ENCODE measurements around the gene C16orf78.

- no peak for TF ChIP-seq EZH2 (IDR thresholded peaks at IDR 0.05; ENCODE audit: low read length, missing control alignments)
- TF ChIP-seq, protein P1, sequence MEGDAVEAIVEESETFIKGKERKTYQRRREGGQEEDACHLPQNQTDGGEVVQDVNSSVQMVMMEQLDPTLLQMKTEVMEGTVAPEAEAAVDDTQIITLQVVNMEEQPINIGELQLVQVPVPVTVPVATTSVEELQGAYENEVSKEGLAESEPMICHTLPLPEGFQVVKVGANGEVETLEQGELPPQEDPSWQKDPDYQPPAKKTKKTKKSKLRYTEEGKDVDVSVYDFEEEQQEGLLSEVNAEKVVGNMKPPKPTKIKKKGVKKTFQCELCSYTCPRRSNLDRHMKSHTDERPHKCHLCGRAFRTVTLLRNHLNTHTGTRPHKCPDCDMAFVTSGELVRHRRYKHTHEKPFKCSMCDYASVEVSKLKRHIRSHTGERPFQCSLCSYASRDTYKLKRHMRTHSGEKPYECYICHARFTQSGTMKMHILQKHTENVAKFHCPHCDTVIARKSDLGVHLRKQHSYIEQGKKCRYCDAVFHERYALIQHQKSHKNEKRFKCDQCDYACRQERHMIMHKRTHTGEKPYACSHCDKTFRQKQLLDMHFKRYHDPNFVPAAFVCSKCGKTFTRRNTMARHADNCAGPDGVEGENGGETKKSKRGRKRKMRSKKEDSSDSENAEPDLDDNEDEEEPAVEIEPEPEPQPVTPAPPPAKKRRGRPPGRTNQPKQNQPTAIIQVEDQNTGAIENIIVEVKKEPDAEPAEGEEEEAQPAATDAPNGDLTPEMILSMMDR (conservative IDR thresholded peaks at IDR 0.05 in 1 of 2, IDR thresholded peaks at IDR 0.05 in 1 of 2; ENCODE audit: low read depth in 1 of 2, low read length in 2 of 2), result no peak
Observed at GRCh38 chr16:49355933-49356665, 17.5 kb upstream of the C16orf78 start.
